A673 (cell line): ENCODE data around the gene PNMA6A. TPM values are rescaled to one million over a fixed set of nuclear protein-coding genes. Genes with fewer than 3 reads are reported as not detected.
"Not testable (repeated sequence)": the region's sequence is repeated elsewhere in the genome, so short reads cannot be mapped to it uniquely, and the experiment has no call there.

Source experiments
- BruUV-seq: library from RNA; stranded (reverse); fragments of 400-500 nt; replicated peaks from 2 replicates; lab custom pipeline; 2021; lab: Mats Ljungman, UMichigan
- CTCF ChIA-PET: fragments of 300-600 bp; sonication (Branson Sonifier 250); formaldehyde crosslinking; loops from one replicate; lab custom pipeline; 2022; ENCODE audit warnings: antibody characterized with exemption; lab: Charles Lee
- POLR2A ChIA-PET: fragments of 300-600 bp; sonication (Branson Sonifier 250); formaldehyde crosslinking; loops from one replicate; lab custom pipeline; 2022; ENCODE audit warnings: antibody characterized with exemption; ENCODE audit not compliant: low non-redundant PET; lab: Charles Lee
- DNase-seq: peaks from one replicate; pipeline ENCODE4 v3.0.0-alpha.2; 2015; ENCODE audit warnings: low spot score
- H3K27ac ChIP-seq: fragments of 200-600 bp; sonication (generic); 2 replicates; pipeline ENCODE4 v1.5.1; 2016; ENCODE audit warnings: mixed run types, low read depth, mild to moderate bottlenecking, mixed read lengths, antibody characterized with exemption, low read length; ENCODE audit not compliant: poor library complexity, severe bottlenecking
- H3K27me3 ChIP-seq: fragments of 200-600 bp; sonication (generic); replicated peaks from 2 replicates; pipeline ENCODE4 v1.6.1; 2017; ENCODE audit warnings: mixed run types, low read depth, mild to moderate bottlenecking, mixed read lengths, antibody characterized with exemption, low read length; ENCODE audit not compliant: insufficient read depth, poor library complexity
- H3K36me3 ChIP-seq: fragments of 200-600 bp; sonication (generic); 2 replicates; pipeline ENCODE4 v1.6.1; 2016; ENCODE audit warnings: mixed run types, mild to moderate bottlenecking, mixed read lengths, antibody characterized with exemption, low read length; ENCODE audit not compliant: insufficient read depth, poor library complexity, severe bottlenecking
- H3K4me1 ChIP-seq: fragments of 200-600 bp; sonication (generic); 2 replicates; pipeline ENCODE4 v1.6.1; 2017; ENCODE audit warnings: mixed run types, mild to moderate bottlenecking, mixed read lengths, antibody characterized with exemption, low read length; ENCODE audit not compliant: insufficient read depth, poor library complexity, severe bottlenecking
- H3K4me3 ChIP-seq: fragments of 200-600 bp; sonication (generic); 2 replicates; pipeline ENCODE4 v1.5.1; 2016; ENCODE audit warnings: low read depth, mixed run types, mild to moderate bottlenecking, mixed read lengths, low read length; ENCODE audit not compliant: poor library complexity, severe bottlenecking
- H3K9me3 ChIP-seq: fragments of 200-600 bp; sonication (generic); 2 replicates; pipeline ENCODE4 v1.6.1; 2016; ENCODE audit warnings: mixed run types, low read depth, mild to moderate bottlenecking, mixed read lengths, antibody characterized with exemption, low read length; ENCODE audit not compliant: poor library complexity, severe bottlenecking
- EZH2 ChIP-seq: fragments of 200-600 bp; sonication (generic); IDR thresholded peaks from 2 replicates; pipeline ENCODE4 v1.6.1; 2017; ENCODE audit warnings: borderline replicate concordance, low read depth, mild to moderate bottlenecking, mixed read lengths, antibody characterized with exemption, low read length; ENCODE audit not compliant: poor library complexity, severe bottlenecking
- intact Hi-C: fragments of 100-400 bp; cut with micrococcal nuclease; formaldehyde crosslinking; loops from one replicate; pipeline ENCODE4 v1.10.0; 2022; ENCODE audit not compliant: unreplicated experiment
- total RNA-seq: library from RNA; stranded (reverse); gene quantifications from 2 replicates; pipeline ENCODE4 v1.2.3, GENCODE V29; 2021
- TF ChIP-seq, protein P1 (sequence below): fragments of 300-800, 200-600 bp; sonication (generic); conservative IDR thresholded peaks from 2 replicates; pipeline ENCODE4 v1.5.1; 2017; ENCODE audit warnings: low read depth, mild to moderate bottlenecking, antibody characterized with exemption, low read length, moderate library complexity, mixed read lengths

Gene PNMA6A
- total RNA-seq, 1 experiment from 2014 or later = 6.3 TPM

DNA sequence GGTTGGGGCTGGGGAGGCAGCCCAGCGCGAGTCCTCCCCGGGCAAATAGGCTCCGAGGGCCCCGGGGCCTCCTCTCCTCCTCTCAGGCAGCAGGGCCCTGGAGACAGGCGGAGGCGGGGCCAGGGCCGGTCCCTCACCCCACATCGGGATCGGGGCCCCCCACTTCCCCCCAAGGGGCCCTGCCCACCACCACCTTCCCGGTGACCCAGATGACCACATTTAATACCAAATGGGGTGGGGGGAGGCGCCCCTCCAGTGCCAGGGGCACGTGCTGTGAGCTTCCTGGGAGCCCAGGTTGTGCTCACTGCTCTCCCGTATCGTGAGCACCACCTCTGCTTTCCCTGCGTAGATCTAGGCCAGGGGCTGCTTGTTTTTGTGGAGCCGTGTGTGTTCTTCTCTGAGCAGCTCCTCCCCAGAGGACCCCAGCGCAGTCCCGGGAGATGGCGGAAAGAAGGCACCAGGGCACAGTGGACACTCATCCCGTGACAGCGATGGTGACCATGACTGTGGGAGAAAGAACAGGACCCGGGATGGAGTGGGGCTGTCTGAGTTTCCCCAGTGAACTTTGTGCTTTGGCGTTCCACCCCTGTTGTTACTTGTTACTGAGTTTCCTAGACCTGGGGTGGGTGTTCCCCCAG lies 2.1 kb downstream of the PNMA6A start:
- intact Hi-C loops = no loop called here
- TF ChIP-seq EZH2 = no peak
- TF ChIP-seq, protein P1, sequence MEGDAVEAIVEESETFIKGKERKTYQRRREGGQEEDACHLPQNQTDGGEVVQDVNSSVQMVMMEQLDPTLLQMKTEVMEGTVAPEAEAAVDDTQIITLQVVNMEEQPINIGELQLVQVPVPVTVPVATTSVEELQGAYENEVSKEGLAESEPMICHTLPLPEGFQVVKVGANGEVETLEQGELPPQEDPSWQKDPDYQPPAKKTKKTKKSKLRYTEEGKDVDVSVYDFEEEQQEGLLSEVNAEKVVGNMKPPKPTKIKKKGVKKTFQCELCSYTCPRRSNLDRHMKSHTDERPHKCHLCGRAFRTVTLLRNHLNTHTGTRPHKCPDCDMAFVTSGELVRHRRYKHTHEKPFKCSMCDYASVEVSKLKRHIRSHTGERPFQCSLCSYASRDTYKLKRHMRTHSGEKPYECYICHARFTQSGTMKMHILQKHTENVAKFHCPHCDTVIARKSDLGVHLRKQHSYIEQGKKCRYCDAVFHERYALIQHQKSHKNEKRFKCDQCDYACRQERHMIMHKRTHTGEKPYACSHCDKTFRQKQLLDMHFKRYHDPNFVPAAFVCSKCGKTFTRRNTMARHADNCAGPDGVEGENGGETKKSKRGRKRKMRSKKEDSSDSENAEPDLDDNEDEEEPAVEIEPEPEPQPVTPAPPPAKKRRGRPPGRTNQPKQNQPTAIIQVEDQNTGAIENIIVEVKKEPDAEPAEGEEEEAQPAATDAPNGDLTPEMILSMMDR = no peak
- no peaks in the 10 kb centered on the region for H3K36me3 ChIP-seq
- no peak overlapping the region for H3K4me3 ChIP-seq
- H3K27me3 ChIP-seq = no peaks in the 10 kb centered on the region
- H3K9me3 ChIP-seq = no peaks in the 10 kb centered on the region
- BruUV-seq = no TSS peak
- no peak for DNase-seq
- H3K4me1 ChIP-seq = no peaks in the 10 kb centered on the region
- ChIA-PET CTCF (no interaction called here), POLR2A (no interaction called here)
- H3K27ac ChIP-seq = no peak overlapping the region

DNA sequence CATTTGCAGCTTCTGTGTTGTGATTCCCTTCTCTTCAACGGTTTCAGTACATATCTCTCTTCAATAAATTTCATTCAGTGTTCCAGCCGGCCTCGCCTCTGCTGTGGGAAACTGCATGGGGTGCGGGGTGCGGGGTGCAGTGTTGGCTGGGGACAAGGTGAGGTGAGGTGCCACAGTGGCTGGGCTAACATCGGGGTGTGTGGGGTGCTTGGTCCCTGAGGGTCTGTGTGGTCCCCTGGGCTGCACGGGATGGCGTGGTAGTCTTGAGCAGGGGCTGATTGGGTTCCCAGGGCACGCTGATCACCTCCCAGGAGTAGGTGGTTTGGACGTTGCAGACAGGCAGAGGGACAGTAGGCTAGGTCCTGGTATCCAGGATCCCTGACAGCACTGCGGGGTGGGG lies 2.7 kb downstream of the PNMA6A start:
- no peaks in the 10 kb centered on the region for H3K36me3 ChIP-seq
- TF ChIP-seq, protein P1 = no peak
- TF ChIP-seq EZH2 = no peak
- no peaks in the 10 kb centered on the region for H3K27me3 ChIP-seq
- ChIA-PET POLR2A (no interaction called here), CTCF (no interaction called here)
- intact Hi-C loops = no loop called here
- H3K27ac ChIP-seq = no peak overlapping the region
- no peaks in the 10 kb centered on the region for H3K4me1 ChIP-seq
- no TSS peak for BruUV-seq
- no peaks in the 10 kb centered on the region for H3K9me3 ChIP-seq
- DNase-seq = no peak
- no peak overlapping the region for H3K4me3 ChIP-seq

DNA sequence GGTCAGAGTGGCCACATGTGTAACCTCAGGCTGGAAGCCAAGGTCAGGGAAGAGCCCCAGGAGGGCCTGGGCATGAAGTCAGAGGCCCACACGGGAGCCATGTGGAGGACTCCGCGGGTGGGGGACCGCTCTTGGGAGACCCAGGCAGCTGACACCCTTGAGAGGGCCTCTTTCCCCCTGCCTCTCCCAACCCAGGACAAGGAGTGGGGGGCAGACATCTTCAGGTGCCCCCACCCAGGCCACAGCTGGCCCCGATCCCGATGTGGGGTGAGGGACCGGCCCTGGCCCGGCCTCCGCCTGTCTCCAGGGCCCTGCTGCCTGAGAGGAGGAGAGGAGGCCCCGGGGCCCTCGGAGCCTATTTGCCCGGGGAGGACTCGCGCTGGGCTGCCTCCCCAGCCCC lies 3.1 kb downstream of the PNMA6A start:
- no peak for DNase-seq
- Histone ChIP-seq H3K27ac (no peak overlapping the region), H3K9me3 (no peaks in the 10 kb centered on the region), H3K27me3 (no peaks in the 10 kb centered on the region), H3K4me3 (no peak overlapping the region), H3K4me1 (no peaks in the 10 kb centered on the region), H3K36me3 (no peaks in the 10 kb centered on the region)
- intact Hi-C loops = no loop called here
- TF ChIP-seq, protein P1 = no peak
- no peak for TF ChIP-seq EZH2
- no TSS peak for BruUV-seq
- ChIA-PET POLR2A (no interaction called here), CTCF (no interaction called here)

DNA sequence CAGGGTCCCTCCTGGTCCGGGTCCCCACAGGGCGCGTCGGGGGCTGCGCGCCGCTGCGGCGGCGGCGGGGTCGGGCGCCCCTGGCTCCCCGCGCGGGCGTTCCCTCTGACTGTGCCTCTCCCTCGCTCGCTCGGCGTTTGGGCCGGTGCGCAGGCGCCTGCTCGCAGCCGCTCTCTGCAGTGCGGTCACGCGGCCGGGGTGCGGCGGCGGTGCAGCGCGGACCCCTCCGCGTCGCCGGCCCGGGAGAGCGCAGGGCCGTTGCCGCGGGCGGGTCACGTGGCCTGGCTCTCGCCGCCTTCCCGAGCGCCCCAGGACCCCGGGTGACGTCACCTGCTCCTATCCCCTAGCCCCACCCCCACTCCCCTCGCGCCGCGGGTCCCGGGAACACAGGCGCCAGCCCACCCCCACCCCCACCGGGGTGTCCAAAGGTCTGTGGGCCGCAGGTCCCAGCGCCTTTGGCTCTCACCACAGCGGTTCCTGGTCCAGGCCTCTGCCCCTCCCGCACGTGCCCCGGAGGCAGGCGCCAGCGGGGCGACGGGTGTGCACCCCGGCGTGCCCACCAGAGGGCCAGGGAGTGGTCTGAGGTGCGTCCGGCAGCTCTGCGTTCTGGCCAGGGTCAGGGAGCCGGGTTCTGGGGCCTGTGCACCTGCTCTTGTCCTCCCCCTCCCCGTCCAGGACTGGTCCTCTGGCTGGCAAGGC lies 5.3 kb downstream of the PNMA6A start:
- BruUV-seq, DNase-seq, POLR2A ChIA-PET, H3K4me1 ChIP-seq, CTCF ChIA-PET, H3K36me3 ChIP-seq, H3K27me3 ChIP-seq, intact Hi-C loops, H3K9me3 ChIP-seq, H3K4me3 ChIP-seq, H3K27ac ChIP-seq: not testable (repeated sequence)

DNA sequence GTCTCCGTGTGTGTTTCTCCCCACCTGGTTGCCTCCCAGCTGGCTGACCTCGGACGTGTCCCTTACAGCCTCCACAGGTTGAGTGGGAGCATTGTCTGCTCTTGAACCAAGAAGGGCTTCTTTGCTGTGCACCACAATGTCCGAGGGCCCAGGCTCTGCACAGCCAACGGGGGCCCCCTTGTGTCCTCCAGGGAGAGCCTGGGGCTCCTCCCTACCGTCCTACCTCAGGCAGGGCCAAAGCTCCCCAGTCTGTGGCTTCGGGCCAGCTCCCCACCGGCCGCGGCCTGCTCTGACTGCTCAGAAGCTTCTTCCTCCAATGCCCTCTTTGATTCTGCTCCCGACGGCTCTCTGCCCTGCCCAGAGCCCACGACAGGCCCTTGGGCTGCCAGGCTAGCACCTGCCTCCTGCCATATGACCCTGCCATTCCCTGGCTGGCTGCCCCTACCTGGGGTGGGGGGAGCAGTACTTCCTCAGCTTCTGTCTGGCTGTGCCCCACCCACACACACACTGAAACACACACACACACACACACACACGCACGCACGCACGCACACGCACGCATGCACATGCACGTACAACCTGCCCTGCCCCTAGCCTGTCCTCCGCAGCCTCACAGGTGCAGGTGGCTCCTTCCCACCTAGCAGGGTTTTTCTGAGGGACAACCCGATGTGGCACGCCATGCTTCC lies 11.1 kb downstream of the PNMA6A start:
- DNase-seq, CTCF ChIA-PET, H3K4me1 ChIP-seq, H3K36me3 ChIP-seq, intact Hi-C loops, H3K27ac ChIP-seq, BruUV-seq, H3K9me3 ChIP-seq, H3K27me3 ChIP-seq, POLR2A ChIA-PET, H3K4me3 ChIP-seq: not testable (repeated sequence)
